A673 (cell line): ENCODE data around the gene UBTD1. TPM values are rescaled to one million over a fixed set of nuclear protein-coding genes. Genes with fewer than 3 reads are reported as not detected.

Source experiments
- BruUV-seq: library from RNA; stranded (reverse); fragments of 400-500 nt; replicated peaks from 2 replicates; lab custom pipeline; 2021; lab: Mats Ljungman, UMichigan
- CTCF ChIA-PET: fragments of 300-600 bp; sonication (Branson Sonifier 250); formaldehyde crosslinking; loops from one replicate; lab custom pipeline; 2022; ENCODE audit warnings: antibody characterized with exemption; lab: Charles Lee
- POLR2A ChIA-PET: fragments of 300-600 bp; sonication (Branson Sonifier 250); formaldehyde crosslinking; loops from one replicate; lab custom pipeline; 2022; ENCODE audit warnings: antibody characterized with exemption; ENCODE audit not compliant: low non-redundant PET; lab: Charles Lee
- DNase-seq: peaks from one replicate; pipeline ENCODE4 v3.0.0-alpha.2; 2015; ENCODE audit warnings: low spot score
- H3K27ac ChIP-seq: fragments of 200-600 bp; sonication (generic); 2 replicates; pipeline ENCODE4 v1.5.1; 2016; ENCODE audit warnings: mixed run types, low read depth, mild to moderate bottlenecking, mixed read lengths, antibody characterized with exemption, low read length; ENCODE audit not compliant: poor library complexity, severe bottlenecking
- H3K27me3 ChIP-seq: fragments of 200-600 bp; sonication (generic); replicated peaks from 2 replicates; pipeline ENCODE4 v1.6.1; 2017; ENCODE audit warnings: mixed run types, low read depth, mild to moderate bottlenecking, mixed read lengths, antibody characterized with exemption, low read length; ENCODE audit not compliant: insufficient read depth, poor library complexity
- H3K36me3 ChIP-seq: fragments of 200-600 bp; sonication (generic); 2 replicates; pipeline ENCODE4 v1.6.1; 2016; ENCODE audit warnings: mixed run types, mild to moderate bottlenecking, mixed read lengths, antibody characterized with exemption, low read length; ENCODE audit not compliant: insufficient read depth, poor library complexity, severe bottlenecking
- H3K4me1 ChIP-seq: fragments of 200-600 bp; sonication (generic); 2 replicates; pipeline ENCODE4 v1.6.1; 2017; ENCODE audit warnings: mixed run types, mild to moderate bottlenecking, mixed read lengths, antibody characterized with exemption, low read length; ENCODE audit not compliant: insufficient read depth, poor library complexity, severe bottlenecking
- H3K4me3 ChIP-seq: fragments of 200-600 bp; sonication (generic); 2 replicates; pipeline ENCODE4 v1.5.1; 2016; ENCODE audit warnings: low read depth, mixed run types, mild to moderate bottlenecking, mixed read lengths, low read length; ENCODE audit not compliant: poor library complexity, severe bottlenecking
- H3K9me3 ChIP-seq: fragments of 200-600 bp; sonication (generic); 2 replicates; pipeline ENCODE4 v1.6.1; 2016; ENCODE audit warnings: mixed run types, low read depth, mild to moderate bottlenecking, mixed read lengths, antibody characterized with exemption, low read length; ENCODE audit not compliant: poor library complexity, severe bottlenecking
- EZH2 ChIP-seq: fragments of 200-600 bp; sonication (generic); IDR thresholded peaks from 2 replicates; pipeline ENCODE4 v1.6.1; 2017; ENCODE audit warnings: borderline replicate concordance, low read depth, mild to moderate bottlenecking, mixed read lengths, antibody characterized with exemption, low read length; ENCODE audit not compliant: poor library complexity, severe bottlenecking
- intact Hi-C: fragments of 100-400 bp; cut with micrococcal nuclease; formaldehyde crosslinking; loops from one replicate; pipeline ENCODE4 v1.10.0; 2022; ENCODE audit not compliant: unreplicated experiment
- total RNA-seq: library from RNA; stranded (reverse); gene quantifications from 2 replicates; pipeline ENCODE4 v1.2.3, GENCODE V29; 2021
- TF ChIP-seq, protein P1 (sequence below): fragments of 300-800, 200-600 bp; sonication (generic); conservative IDR thresholded peaks from 2 replicates; pipeline ENCODE4 v1.5.1; 2017; ENCODE audit warnings: low read depth, mild to moderate bottlenecking, antibody characterized with exemption, low read length, moderate library complexity, mixed read lengths

UBTD1 gene
- total RNA-seq, 1 experiment from 2014 or later = 3.1 TPM

DNA sequence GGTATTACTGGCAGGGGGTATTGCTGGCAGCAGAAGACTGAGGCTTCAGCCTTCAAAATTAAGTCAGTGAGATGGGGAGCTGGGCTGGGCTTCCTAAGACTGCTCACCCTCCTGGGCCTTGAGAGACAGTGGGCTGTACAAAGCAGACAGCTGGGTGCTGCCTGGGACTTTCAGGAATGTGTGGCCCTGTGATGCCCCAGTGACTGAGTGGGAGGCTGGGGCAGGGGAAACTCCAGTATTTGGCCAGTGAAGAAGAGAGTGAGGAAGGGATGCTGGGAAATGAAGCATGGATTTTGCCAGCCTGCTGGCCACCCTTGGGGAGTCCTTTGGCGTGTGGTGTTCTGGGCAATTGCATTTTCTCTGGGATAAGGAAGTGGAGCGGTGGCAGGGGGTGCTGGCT, 74.3 kb downstream of the UBTD1 start:
- Histone ChIP-seq H3K4me3 (no peak overlapping the region), H3K4me1 (no peaks in the 10 kb centered on the region), H3K36me3 (no peaks in the 10 kb centered on the region), H3K27ac (no peak overlapping the region), H3K27me3 (no peaks in the 10 kb centered on the region), H3K9me3 (no peaks in the 10 kb centered on the region)
- ChIA-PET POLR2A (no interaction called here), CTCF (no interaction called here)
- no peak for TF ChIP-seq EZH2
- TF ChIP-seq, protein P1, sequence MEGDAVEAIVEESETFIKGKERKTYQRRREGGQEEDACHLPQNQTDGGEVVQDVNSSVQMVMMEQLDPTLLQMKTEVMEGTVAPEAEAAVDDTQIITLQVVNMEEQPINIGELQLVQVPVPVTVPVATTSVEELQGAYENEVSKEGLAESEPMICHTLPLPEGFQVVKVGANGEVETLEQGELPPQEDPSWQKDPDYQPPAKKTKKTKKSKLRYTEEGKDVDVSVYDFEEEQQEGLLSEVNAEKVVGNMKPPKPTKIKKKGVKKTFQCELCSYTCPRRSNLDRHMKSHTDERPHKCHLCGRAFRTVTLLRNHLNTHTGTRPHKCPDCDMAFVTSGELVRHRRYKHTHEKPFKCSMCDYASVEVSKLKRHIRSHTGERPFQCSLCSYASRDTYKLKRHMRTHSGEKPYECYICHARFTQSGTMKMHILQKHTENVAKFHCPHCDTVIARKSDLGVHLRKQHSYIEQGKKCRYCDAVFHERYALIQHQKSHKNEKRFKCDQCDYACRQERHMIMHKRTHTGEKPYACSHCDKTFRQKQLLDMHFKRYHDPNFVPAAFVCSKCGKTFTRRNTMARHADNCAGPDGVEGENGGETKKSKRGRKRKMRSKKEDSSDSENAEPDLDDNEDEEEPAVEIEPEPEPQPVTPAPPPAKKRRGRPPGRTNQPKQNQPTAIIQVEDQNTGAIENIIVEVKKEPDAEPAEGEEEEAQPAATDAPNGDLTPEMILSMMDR = no peak
- no TSS peak for BruUV-seq
- DNase-seq = no peak
- intact Hi-C loops = loop anchor here (5.0 kb wide), 1 partner anchor 159 kb away; no protein-coding TSS in a partner anchor

DNA sequence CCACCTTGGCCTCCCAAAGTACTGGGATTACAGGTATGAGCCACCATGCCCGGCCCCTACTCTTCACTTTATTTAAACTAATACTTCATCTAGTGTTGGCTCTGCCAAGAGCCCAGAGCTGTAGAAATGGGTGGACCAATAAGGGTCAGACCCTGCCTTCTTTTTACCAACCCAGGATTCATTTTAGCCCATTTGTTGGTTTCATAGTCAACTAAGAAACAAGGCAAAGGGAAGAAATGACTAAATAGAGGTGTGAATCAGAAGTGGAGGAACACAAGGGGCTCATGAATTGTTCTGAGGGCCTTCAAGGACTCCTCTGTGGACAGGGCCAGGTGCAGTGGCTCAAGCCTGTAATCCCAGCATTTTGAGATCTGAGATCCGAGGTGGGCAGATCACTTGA, 74.9 kb downstream of the UBTD1 start:
- Histone ChIP-seq H3K27me3 (no peaks in the 10 kb centered on the region), H3K4me3 (no peak overlapping the region), H3K27ac (no peak overlapping the region), H3K9me3 (no peaks in the 10 kb centered on the region), H3K36me3 (no peaks in the 10 kb centered on the region), H3K4me1 (no peaks in the 10 kb centered on the region)
- BruUV-seq = no TSS peak
- CTCF ChIA-PET = no interaction called here
- TF ChIP-seq, protein P1 = no peak
- no peak for TF ChIP-seq EZH2
- no peak for DNase-seq
- intact Hi-C loops = loop anchor here (5.0 kb wide), 1 partner anchor 159 kb away; no protein-coding TSS in a partner anchor
- POLR2A ChIA-PET = no interaction called here

DNA sequence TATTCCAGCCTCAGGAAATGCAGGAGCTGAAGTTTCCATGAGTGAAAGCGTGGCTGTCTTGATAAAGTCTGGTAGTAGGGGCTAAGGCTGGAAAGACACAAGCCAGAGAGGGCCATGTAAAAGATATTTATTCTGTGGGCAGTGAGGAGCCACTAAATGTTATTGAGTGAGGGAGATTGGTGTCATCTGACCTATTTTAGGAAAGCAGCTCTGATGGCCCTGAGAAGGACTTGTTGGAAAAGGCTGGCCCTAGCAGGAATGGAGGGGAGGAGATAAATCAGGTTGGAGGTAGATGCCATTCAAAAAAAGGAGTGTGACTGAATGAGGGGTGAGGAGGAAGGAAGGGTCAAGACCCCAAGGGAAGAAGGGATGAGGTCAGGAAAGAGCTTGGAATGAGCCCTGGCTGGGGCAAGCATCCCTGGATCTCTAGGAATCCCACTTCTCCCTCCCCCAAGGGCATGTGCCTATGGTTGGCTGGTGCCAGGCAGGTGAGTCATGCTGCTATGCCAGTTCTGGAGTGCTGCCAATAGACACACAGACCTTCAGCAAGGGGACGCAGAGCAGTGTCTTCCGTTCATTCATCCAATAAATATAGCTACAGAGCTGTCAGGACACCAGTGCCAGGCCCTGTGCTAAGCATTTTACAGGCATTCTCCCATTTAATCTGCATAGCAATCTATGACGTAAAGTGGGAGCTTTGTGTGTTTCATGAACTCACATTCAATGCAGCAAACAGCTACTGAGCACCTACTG, 75.8 kb downstream of the UBTD1 start:
- Histone ChIP-seq H3K4me1 (no peaks in the 10 kb centered on the region), H3K4me3 (no peak overlapping the region), H3K27me3 (no peaks in the 10 kb centered on the region), H3K27ac (no peak overlapping the region), H3K36me3 (no peaks in the 10 kb centered on the region), H3K9me3 (no peaks in the 10 kb centered on the region)
- intact Hi-C loops = loop anchor here (5.0 kb wide), 1 partner anchor 158 kb away; no protein-coding TSS in a partner anchor
- POLR2A ChIA-PET = interaction anchor here (0.6 kb wide), 2 partner anchors 50 to 704 kb away, joined by 3 read pairs; no protein-coding TSS in a partner anchor
- BruUV-seq = no TSS peak
- CTCF ChIA-PET = interaction anchor here (0.6 kb wide), 1 partner anchor 31 kb away, joined by 4 read pairs; no protein-coding TSS in a partner anchor
- TF ChIP-seq, protein P1 = no peak
- no peak for TF ChIP-seq EZH2
- DNase-seq = peak; percentile 60
